Stimulated activated CD4-positive, alpha-beta T cell treated with anti-CD3 and anti-CD28 coated beads, TNF-alpha, amount 100 ng/mL, for 24 hours (primary cell): Measurements from ENCODE around the gene AKIRIN2.

Experiments used
- DNase-seq, 3 experiments: peaks; one replicate each; pipeline ENCODE4 v3.0.0-alpha.2; 2020; ENCODE audit warnings: low read depth in 3 of 3

The AKIRIN2 gene

GRCh38 chr6:87655824-87656223, 46.2 kb downstream of the AKIRIN2 start:
- no peak for DNase-seq

GRCh38 chr6:87654875-87655454, 47.1 kb downstream of the AKIRIN2 start:
- no peak for DNase-seq

- DNase-seq, result no peak
These were observed 47.9 kb downstream of the AKIRIN2 start for GRCh38 chr6:87654122-87654521.

- no peak for DNase-seq
These were observed 48.7 kb downstream of the AKIRIN2 start for GRCh38 chr6:87653074-87653962.

- DNase-seq, result no peak
These were observed 57.0 kb downstream of the AKIRIN2 start for GRCh38 chr6:87645080-87645479.

GRCh38 chr6:87641065-87641692, 60.9 kb downstream of the AKIRIN2 start:
- DNase-seq, result no peak

GRCh38 chr6:87639373-87639772, 62.7 kb downstream of the AKIRIN2 start:
- DNase-seq, result no peak

- DNase-seq, result no peak
These were observed 64.9 kb downstream of the AKIRIN2 start for GRCh38 chr6:87637106-87637505.

GRCh38 chr6:87636315-87636714, 65.7 kb downstream of the AKIRIN2 start:
- DNase-seq, result no peak

- DNase-seq, result no peak
These were observed 68.2 kb downstream of the AKIRIN2 start for GRCh38 chr6:87633851-87634250.

GRCh38 chr6:87630746-87631145, 71.3 kb downstream of the AKIRIN2 start:
- no peak for DNase-seq

GRCh38 chr6:87628881-87629280, 73.2 kb downstream of the AKIRIN2 start:
- DNase-seq, result no peak

GRCh38 chr6:87628424-87628823, 73.6 kb downstream of the AKIRIN2 start:
- DNase-seq, result no peak
